HG03354 (cell line): ENCODE results near the gene TMEM247.

ENCODE experiments used
- ATAC-seq: cut with Tn5 transposase; IDR thresholded peaks from one replicate; pipeline ENCODE4 v1.9.1; 2021; ENCODE audit warnings: mild to moderate bottlenecking; ENCODE audit not compliant: unreplicated experiment, poor library complexity, severe bottlenecking

TMEM247 gene

DNA sequence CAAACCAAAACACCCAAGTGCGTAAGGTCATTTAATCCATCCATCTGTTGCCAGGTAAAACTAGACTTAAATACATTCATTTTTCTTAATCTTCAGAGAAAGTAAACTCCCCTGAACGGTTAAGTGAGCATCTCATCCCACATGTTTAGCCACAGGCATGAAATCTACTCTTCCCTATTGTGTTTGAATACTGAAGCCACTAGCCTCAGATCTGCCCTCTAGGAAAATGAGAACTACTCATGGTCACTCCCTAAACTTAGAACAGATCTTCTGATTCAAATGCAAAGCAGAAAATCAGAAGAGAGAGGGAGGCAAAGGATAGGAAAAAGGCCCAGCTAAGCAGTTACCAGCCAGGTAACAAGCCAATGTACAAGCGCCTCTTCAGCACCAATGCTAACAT is 7.1 kb downstream of the TMEM247 start:
- no peak for ATAC-seq

DNA sequence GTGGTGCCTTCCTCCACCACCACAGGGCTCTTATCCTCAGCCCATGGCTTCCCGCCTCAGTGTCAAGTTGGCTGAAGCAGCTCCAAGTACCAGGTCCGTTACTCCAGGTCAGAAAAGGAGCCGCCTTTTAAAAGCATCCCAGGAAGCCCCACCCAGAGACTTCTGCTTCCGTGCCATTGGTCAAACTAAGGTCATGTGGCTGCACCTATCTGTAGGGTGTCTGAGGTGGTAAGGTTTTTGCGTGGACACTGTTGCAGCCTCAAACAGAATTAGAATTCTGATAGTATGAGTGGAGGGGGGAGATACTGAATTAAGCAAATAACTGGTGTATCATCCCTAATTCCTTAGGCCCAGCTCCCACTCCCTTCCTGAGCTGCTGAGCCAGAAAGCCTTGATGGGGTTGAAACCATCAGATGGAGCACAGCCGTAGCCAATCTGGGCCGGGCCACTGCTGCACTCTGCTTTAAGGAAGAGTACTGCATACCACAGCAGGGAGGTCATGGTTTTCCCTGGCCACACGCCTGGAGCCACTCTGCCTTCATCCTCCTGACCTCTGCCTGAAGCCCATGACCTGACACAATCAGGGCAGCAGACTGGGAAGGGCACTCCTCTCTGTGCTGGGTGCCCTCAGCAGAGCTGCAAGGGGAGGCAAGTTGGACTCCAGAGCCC is 8.4 kb downstream of the TMEM247 start:
- no peak for ATAC-seq

DNA sequence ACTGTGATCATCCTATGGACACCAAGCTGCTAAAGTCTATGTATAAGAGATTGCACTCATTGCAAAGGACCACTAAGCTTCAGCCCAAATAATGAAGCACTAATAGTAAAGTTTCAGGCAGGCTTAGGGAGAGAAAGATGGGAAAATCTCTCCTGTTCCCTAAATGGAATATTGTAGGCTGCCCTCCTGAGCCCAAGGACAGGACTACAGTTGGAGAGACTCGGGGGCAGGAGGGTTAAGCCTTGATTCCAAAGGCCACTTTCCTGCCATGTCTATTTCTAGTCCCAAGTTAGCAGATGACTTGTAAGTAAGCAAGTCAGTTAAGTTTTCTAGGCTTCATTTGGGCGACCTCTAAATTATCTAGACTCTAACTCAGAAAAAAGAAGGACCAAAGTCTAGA is 9.0 kb downstream of the TMEM247 start:
- no peak for ATAC-seq

DNA sequence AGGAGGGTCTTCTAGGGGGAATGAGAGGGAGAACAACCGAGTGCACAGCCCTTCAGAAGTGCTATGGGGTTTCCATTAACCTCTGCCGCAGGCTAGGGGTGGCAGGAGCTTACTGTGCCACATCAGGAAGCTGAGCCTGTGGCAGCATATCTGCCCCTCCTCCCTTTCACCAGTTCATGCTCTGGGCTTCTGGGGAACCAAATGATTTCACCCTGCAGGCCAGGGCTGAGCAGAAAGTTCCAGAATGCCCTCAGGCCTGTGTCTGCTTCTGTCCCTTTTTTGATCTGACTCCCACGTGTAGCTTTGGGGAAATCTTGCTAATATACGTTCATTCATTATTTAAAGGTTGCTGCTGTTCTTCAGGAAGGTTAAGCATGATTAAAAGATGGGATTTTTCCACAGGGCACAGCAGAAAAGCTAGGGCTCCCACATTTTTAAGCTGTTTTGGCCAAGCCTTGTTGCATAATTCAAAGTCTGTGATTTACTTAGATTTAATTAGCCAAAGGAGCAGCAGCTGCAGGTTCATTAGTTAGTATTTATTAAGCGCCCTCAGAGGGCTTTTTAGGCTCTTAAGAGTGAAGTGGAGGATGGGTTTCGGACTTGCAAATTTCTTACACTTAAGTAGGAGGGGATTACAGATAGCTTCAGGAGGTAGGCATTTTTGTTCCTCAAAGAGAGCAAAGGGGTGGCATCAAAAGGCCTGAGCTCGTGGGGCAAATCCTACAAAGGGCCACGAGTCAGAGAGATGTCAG is 10.2 kb downstream of the TMEM247 start:
- no peak for ATAC-seq

DNA sequence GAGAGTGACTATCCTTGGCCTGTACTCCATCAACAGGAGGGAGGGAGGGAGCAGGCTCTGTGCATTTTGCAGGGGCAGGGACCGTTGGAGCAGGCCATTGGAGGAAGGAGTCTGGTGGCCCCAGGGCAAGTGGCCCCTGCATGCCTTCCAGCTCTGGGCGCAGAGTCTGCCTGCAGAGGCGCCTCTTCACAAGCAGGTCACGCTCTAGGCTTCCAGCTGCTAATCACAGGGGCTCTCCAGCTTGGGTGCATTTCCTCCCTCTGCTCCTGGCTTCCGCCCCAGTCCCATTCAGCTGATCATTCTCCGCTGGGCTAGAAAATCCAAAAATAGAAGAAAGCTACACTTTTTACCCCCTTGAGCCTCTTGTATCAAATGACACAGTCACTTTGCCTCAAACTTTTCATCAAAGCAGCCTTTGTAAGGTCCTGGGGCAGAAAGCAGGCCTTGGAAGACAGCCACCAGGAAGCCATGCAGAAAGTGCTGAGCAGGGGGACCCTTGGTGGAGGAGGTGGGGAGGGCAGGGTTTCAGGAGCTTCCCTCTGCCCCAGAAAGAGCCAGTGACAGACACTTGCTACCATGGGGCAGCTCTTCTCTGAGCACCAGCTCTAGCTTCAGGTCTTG is 11.3 kb downstream of the TMEM247 start:
- peak; percentile 69 for ATAC-seq

DNA sequence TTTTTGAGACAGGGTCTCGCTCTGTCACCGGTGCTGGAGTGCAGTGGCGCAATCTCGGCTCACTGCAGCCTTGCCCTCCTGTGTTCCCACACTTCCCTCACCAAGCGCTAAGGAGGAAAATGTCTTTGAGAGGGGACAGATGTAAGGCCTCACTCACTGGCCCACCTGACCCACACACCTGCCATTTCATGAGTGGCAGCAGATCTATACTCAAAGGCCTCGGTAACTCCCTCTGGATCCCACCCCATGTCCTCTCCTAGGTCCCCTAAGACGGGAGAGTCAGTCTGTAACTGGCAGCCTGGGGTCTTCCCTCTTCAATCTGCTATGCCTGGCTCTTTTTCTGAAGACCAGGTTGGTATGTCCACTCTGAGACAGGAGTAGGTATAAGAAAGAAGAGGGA is 12.9 kb downstream of the TMEM247 start:
- no peak for ATAC-seq

DNA sequence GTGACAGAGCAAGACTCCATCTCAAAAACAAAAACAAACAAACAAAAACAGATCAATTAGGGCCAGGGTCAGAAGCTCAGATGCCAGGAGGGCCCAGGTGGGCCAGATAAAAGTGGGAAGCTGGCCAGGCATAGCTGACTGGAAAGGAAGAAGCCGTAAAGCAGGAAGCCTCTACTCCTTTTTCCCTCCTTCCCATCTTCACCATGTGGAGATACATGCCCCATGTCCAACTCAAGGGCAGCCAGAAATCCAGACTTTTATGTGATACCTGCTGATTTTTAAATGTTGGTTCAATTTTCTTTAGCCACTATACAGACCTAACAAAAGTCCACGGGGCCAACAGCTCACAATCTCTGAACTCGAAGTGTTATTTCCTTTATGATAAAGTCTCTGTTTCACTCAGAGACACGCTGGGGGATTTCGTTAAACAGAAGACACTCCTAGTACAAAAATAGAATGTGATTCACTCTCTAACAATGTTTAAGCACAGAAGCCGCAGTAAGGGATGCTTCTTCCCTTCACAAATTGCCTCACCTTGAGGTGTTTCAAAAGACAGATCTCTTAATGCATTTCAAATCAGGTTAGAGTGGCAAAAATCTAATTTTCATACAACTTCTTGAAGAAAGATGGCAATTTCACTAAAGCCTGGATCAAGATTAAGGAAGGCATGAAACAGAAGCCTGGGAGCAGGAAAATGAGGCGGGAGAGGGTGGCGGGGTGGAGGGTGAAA is 14.0 kb downstream of the TMEM247 start:
- peak; percentile 80 for ATAC-seq

DNA sequence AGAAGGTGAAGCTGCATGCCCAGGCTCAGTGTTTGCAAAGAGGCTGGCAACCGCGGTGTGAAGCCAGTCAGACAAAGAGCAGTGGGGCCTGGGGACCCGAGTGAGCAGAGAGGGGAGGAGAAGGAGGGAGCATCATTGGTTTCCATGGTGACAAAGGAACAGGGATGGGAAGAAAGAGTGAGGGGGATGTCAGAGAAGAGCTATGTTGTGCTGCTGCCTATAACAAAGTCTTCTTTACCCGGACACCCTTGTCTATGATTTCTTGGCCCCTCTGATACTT is 14.5 kb downstream of the TMEM247 start:
- no peak for ATAC-seq

DNA sequence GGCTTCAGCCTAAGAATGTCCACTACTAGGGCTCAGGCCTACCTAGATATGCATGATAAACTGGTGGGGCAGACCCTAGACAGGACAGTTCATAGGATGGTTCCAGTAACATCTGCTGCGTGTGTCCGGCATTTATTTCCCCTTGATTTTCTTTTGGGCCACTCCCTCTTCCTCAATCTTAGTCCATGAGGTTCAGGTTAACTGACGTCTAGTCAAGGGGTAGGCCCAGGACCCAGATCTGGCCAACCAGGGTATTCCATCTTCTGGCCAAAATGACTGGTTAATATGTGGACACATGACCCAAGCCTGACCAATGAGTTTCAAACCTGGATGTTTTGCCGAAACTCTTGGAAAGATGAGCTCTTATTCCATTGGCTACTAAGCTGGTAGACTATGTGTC is 15.2 kb downstream of the TMEM247 start:
- ATAC-seq = no peak

DNA sequence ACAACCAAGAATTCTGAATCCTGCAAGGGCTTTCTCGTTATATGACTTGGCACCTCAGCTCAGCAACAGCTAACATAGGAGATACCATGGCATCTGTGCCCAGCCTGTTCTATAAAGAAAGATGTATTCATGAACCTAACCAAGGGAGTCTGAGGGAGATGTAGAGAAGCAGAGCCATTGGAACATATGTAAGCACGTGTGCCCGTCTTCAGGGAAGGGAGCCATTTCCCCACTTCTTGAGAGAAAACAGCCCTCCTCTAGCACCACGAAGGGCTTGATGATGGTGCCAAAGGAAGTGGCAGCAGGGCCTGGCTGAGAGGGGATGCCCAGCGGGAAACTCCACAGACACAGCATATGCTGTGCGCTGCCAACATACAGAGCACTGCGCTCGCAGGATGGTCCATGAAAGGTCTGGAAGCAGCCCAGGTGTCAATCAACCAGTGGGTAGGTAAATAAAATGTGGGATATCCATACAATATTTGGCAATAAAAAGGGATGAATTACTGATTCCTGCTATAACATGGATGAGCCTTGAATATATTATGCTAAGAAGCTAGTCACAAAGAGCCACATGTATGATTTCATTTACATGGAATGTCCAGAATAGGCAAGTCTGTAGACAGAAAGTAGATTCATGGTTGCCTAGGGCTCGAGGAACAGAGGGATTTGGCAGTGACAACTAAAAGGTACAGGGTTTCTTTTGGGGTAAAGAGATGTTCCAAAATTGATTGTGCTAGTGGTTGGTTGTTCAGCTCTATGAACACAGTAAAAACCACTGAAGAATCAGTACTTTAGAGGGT is 16.1 kb downstream of the TMEM247 start:
- ATAC-seq = no peak

DNA sequence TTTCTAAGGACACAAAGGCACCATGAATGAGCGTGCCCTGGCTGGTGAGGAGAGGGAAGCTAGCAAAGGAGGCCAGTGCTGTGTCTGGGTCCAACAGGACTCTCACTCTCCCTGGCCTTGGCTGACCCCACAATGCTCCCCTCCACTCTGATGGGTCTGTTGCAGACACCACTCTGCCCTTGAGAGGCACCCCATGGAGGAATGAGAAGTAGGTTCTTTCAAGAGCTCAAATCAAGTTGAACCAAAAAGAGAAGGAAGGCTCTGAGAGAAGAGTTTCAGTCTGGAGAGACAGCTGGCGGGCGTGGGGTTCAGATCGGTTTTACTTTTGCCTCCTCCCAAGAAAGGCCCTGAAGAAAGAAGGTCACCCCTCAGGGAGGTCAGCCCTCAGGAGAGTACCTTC is 18.4 kb downstream of the TMEM247 start:
- no peak for ATAC-seq

DNA sequence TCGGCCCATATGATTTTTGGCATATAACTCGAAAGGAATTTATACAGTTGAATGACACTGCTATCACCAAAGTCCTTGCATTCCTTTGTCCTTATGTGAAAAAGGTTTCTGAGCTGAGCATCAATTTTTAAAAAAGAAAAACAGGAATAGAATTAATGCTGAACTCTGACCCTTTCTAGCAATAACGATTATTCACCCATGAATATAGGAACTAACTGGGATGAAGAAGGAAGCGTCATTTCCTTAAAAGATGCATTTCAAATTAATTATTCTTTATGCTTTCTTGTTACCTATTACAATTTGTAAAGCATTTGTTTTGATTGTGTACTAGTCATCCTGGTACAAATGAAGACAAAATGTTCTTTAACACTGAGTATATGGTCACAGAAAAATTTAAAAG is 19.3 kb downstream of the TMEM247 start:
- no peak for ATAC-seq

DNA sequence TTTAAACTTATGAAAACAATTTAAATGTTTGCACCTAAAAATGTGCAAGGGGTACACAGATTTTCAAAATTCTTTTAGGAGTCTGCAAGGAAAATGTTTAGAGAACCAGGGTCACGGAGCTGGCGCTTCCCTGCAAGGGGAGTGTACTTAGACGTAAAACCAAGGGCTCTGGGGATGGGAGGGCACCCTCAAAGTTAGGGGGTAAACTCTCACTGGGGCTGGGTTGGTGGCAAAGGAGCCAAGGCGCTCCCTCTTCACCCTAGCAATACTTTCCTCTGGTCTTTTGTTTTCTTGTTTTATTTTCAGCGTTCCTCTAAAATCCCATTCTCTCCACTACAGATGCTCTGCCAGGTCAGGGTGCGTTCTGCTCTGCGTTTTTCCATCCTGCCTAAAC is 20.0 kb downstream of the TMEM247 start:
- no peak for ATAC-seq

DNA sequence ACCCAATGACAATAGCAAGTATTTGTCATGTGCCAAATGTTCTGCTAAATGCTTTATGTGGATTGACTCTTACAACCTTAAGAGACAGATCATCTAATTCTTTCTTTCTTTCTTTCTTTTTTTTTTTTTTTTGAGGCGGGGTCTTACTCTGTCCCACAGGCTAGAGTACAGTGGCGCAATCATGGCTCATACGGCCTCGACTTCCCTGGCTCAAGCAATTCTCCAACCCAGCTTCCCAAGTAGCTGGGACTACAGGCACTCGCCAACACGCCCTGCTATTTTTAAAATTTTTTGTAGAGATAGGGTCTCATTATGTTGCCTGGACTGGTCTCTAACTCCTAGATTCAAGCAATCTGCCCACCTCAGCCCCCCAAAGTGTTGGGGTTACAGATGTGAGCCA is 21.4 kb downstream of the TMEM247 start:
- no peak for ATAC-seq

DNA sequence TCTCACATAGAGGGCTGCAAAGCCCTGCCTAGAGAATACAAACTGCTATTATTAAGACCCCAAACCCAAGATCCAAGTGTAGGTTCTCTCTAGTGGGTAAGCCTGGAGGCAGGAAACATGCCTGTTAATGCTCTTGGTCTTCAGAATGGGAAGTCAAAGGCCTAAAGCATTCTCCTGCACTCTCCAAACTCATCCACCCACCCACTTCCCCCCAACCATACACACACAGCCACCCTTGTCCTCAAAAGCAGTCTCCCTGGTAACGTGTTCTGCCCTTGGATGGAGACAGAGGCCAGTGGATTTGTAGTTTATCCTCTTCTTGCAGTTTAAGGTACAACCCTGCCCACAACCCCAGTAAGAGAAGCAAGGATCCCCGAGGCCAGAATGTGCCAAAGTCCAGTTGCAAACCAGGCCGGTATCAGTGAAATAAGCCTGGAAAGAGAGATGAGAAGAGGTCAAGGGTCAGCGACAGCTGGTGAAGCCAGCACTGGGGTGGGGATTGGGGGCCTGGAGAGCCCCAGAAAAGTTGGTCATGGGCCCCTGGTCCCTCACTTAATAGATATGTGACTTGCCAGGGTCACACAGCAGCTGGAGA is 23.0 kb downstream of the TMEM247 start:
- ATAC-seq = no peak

DNA sequence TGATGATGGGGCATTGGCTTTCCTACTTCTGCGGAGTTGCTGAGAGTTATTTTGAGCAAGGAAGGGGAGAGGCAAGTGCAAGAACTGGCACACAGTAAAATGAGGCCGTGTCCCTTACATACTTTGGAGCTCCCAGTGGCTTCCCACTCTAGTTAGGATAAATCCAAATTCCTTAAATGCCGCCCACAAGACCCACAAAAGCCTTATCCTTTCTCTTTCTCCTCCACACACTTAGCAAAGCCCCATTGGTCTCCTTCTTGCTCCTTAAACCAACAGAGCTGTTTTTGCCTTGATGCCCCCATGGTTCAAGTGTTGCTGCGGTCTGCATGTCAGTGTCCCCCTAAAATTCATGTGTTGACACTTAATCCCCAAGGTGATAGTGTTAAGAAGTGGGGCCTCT is 24.3 kb downstream of the TMEM247 start:
- ATAC-seq = no peak

DNA sequence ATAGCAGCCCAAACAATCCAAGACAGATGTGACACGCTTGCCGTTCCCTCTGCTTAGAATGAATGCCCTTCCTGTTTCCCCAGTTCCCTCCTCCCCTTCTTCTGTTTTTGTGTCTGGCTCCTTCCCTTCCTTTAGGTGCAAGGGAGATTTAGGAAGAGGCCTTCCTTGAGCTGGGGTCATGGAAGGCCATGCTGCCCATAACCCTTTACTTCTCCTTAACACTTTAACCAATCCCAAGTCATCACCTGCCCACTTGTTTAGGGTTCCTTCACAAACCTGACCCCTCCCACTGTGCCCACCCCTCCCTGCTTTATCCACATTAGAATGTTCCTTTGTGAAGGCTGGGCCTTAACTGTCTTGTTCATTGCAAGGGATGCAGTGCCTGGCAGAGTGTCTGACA is 24.9 kb downstream of the TMEM247 start:
- ATAC-seq = no peak

DNA sequence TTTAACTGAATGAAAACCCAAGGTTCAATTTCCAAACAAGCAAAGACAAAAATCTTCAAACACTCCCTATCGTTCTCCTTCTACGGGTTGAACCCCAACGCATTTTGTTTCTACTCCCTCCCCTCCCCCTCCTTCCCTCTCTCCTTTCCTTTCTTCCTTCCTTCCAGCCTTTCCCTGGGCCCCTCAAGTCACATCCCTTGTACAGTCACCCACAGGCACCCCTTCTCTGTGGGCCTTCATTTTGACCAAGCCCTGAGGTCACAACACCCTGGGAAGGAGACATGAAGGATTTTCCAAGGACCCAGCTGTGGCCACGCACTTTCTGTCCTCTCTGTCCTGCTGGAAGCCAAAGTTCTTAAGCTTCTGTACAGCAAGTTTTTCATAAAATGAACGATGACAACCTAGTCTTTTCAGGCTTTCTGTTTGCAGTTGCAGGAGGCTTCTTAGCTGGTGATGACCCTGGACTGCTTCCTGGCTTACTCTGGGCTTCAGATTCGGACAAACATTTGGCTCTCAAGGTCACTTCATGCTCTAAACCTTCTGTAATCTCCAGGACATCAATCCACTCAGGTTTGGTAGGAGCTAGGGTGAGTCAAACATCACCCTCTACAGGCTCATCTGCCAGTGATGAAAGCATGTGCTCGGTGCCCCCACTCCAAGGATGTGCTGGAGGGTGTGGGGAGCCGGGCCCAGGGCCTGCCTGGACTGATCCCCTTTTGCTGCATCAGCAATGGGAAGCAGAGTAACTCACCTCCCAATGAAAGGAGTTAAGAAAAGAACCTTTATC is 25.5 kb downstream of the TMEM247 start:
- no peak for ATAC-seq

DNA sequence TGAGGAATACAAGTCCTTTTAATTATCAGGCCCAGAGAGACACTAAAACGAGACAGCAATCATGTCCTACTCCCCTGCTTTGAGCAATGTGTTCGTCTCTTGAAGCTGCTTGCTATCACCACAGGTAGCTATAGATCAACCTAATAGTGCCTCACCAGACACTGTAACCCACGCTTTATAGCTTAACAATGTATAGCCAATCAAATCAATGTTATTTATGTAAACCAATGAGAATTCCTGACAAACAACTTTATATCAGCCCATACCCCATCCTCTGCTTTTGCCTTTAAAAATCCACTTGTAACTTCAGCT is 26.1 kb downstream of the TMEM247 start:
- no peak for ATAC-seq
